Endothelial cell of umbilical vein (primary cell): Measurements from ENCODE around the gene ATP6V1B1. TPM values are rescaled to one million over a fixed set of nuclear protein-coding genes. Genes with fewer than 3 reads are reported as not detected.

Experiments used
- BruUV-seq: library from RNA; stranded (reverse); fragments of 400-500 nt; replicated peaks from 2 replicates; lab custom pipeline; 2021; lab: Mats Ljungman, UMichigan
- CTCF ChIA-PET: fragments of 300-600, 350-600 bp; sonication (Branson Sonifier 250); formaldehyde crosslinking; loops from one replicate; lab custom pipeline; 2021; ENCODE audit warnings: antibody characterized with exemption, inconsistent platforms; lab: Charles Lee
- POLR2A ChIA-PET: fragments of 300-600, 350-600 bp; sonication (Branson Sonifier 250); formaldehyde crosslinking; loops from one replicate; lab custom pipeline; 2021; ENCODE audit warnings: antibody characterized with exemption, inconsistent platforms; lab: Charles Lee
- DNase-seq: peaks from one replicate; pipeline ENCODE4 v3.0.0-alpha.2; 2011; ENCODE audit warnings: low read depth, low spot score
- FAIRE-seq: peaks from 2 replicates; lab custom pipeline; 2011; peaks lifted over from hg19 to GRCh38; lab: Jason Lieb, UNC
- H2AFZ ChIP-seq: 2 replicates; pipeline ENCODE4 v1.6.0; 2012; ENCODE audit warnings: low read depth, low read length, control low read depth, inconsistent platforms
- H3K27ac ChIP-seq: 2 replicates; pipeline ENCODE4 v1.5.1; 2011; ENCODE audit warnings: low read depth, mild to moderate bottlenecking, control low read depth, low read length, moderate library complexity; ENCODE audit not compliant: insufficient read depth
- H3K27me3 ChIP-seq, 2 experiments: 2 replicates each; pipeline versions ENCODE4 v1.6.0 to v1.6.1; 2011; ENCODE audit warnings: low read length in 2 of 2, mixed read lengths in 1 of 2; ENCODE audit not compliant: control insufficient read depth in 2 of 2, insufficient read depth in 2 of 2
- H3K36me3 ChIP-seq, 2 experiments: 2 replicates in 1 of 2; 3 replicates in 1 of 2; pipeline ENCODE4 v1.5.1; 2011; ENCODE audit warnings: low read length in 2 of 2, mild to moderate bottlenecking in 1 of 2, moderate library complexity in 1 of 2; ENCODE audit not compliant: control insufficient read depth in 2 of 2, insufficient read depth in 2 of 2; ENCODE audit errors: extremely low read depth in 1 of 2
- H3K4me1 ChIP-seq: 3 replicates; pipeline ENCODE4 v1.5.1; 2011; ENCODE audit warnings: mild to moderate bottlenecking, low read length; ENCODE audit not compliant: control insufficient read depth, insufficient read depth; ENCODE audit errors: extremely low read depth
- H3K4me2 ChIP-seq: 2 replicates; pipeline ENCODE4 v1.6.1; 2011; ENCODE audit warnings: low read length, control low read depth, mixed read lengths; ENCODE audit not compliant: insufficient read depth
- H3K4me3 ChIP-seq, 3 experiments: fragments of 200-600 bp in 1 of 3; sonication (generic), shearing (Covaris generic) in 1 of 3; replicated peaks in 1 of 3; 2 replicates each; pipeline ENCODE4 v1.5.1; 2011 to 2016; ENCODE audit warnings: control low read depth in 3 of 3, low read length in 3 of 3, mild to moderate bottlenecking in 2 of 3, inconsistent platforms in 1 of 3, low read depth in 1 of 3, moderate library complexity in 1 of 3; ENCODE audit not compliant: insufficient read depth in 1 of 3
- H3K79me2 ChIP-seq: 2 replicates; pipeline ENCODE4 v1.6.0; 2012; ENCODE audit warnings: low read length, inconsistent platforms; ENCODE audit not compliant: control insufficient read depth, insufficient read depth
- H3K9ac ChIP-seq: replicated peaks from 2 replicates; pipeline ENCODE3; 2011; ENCODE audit warnings: low read length, control low read depth; ENCODE audit not compliant: insufficient read depth; ENCODE audit errors: extremely low read depth
- H3K9me1 ChIP-seq: replicated peaks from 3 replicates; pipeline ENCODE4 v1.6.0; 2011; ENCODE audit warnings: mild to moderate bottlenecking, low read length; ENCODE audit not compliant: control insufficient read depth, insufficient read depth; ENCODE audit errors: extremely low read depth
- H3K9me3 ChIP-seq: replicated peaks from 2 replicates; pipeline ENCODE4 v1.5.1; 2012; ENCODE audit warnings: low read length, inconsistent platforms; ENCODE audit not compliant: control insufficient read depth, insufficient read depth
- H4K20me1 ChIP-seq: replicated peaks from 2 replicates; pipeline ENCODE3; 2011; ENCODE audit warnings: mild to moderate bottlenecking, low read length; ENCODE audit not compliant: control insufficient read depth, insufficient read depth; ENCODE audit errors: extremely low read depth
- EZH2 ChIP-seq: IDR thresholded peaks from 2 replicates; pipeline ENCODE4 v1.6.1; 2012; ENCODE audit warnings: borderline replicate concordance, low read depth, mild to moderate bottlenecking, moderate library complexity, low read length, inconsistent platforms; ENCODE audit not compliant: severe bottlenecking
- FOS ChIP-seq: IDR thresholded peaks from 2 replicates; pipeline ENCODE4 v1.6.1; 2011; ENCODE audit warnings: mild to moderate bottlenecking, low read length, moderate library complexity, borderline replicate concordance; ENCODE audit not compliant: insufficient read depth
- GATA2 ChIP-seq: IDR thresholded peaks from 2 replicates; pipeline ENCODE4 v1.7.0; 2011; ENCODE audit warnings: low read depth, mild to moderate bottlenecking, moderate library complexity, mixed read lengths, low read length; ENCODE audit not compliant: insufficient read length, insufficient read depth
- JUN ChIP-seq: IDR thresholded peaks from 2 replicates; pipeline ENCODE4 v1.6.1; 2011; ENCODE audit warnings: borderline replicate concordance, low read depth; ENCODE audit not compliant: insufficient read length, insufficient read depth
- MYC ChIP-seq: IDR thresholded peaks from one replicate; pipeline ENCODE4 v1.6.1; 2011; ENCODE audit warnings: mild to moderate bottlenecking, low read depth, low read length
- POLR2A ChIP-seq: IDR thresholded peaks from 2 replicates; pipeline ENCODE4 v1.6.1; 2012; ENCODE audit warnings: low read depth, mild to moderate bottlenecking, control low read depth, low read length
- POLR2AphosphoS5 ChIP-seq: IDR thresholded peaks from 2 replicates; pipeline ENCODE4 v1.6.1; 2012; ENCODE audit warnings: low read depth, mild to moderate bottlenecking, control low read depth, low read length, moderate library complexity; ENCODE audit not compliant: insufficient read depth
- dilution Hi-C: fragments of 300-500 bp; cut with MboI; formaldehyde crosslinking; loops from one replicate; pipeline ENCODE4 v1.15.0; 2019; ENCODE audit warnings: low sequenced_read_pairs; ENCODE audit not compliant: extremely low pct_ligation_motif_present
- intact Hi-C: fragments of 100-400 bp; cut with micrococcal nuclease; formaldehyde crosslinking; loops from one replicate; pipeline ENCODE4 v1.10.0; 2022
- polyA plus RNA-seq, 4 experiments: library from polyadenylated mRNA; depleted of rRNA in 3 of 4; stranded (reverse) in 3 of 4; unstranded in 1 of 4; fragments of >200 nt; gene quantifications; 2 replicates each; pipeline versions ENCODE4 v1.2.1 to v1.2.3, GENCODE V29; 2011 to 2012; ENCODE audit warnings: missing spikeins in 1 of 4
- total RNA-seq: library from RNA; stranded (reverse); gene quantifications from 2 replicates; pipeline ENCODE4 v1.2.3, GENCODE V29; 2021
- TF ChIP-seq, protein P1 (sequence below): IDR thresholded peaks from 2 replicates; pipeline ENCODE4 v1.6.1; 2011; ENCODE audit not compliant: insufficient read depth, insufficient read length
- TF ChIP-seq, protein P2 (sequence below), 2 donors: IDR thresholded peaks; 1 replicate in 1 of 2; 2 replicates in 1 of 2; pipeline ENCODE4 v1.5.1; 2011; ENCODE audit warnings: low read length in 2 of 2, mild to moderate bottlenecking in 2 of 2, moderate library complexity in 2 of 2, control low read depth in 1 of 2, inconsistent platforms in 1 of 2, low read depth in 1 of 2; ENCODE audit not compliant: insufficient read depth in 1 of 2; ENCODE audit errors: extremely low read depth in 1 of 2

ATP6V1B1 gene
- total and polyA plus RNA-seq, 2 donors (not counting 3 experiments of a cell fraction or from before 2014, with no cell fraction given), result 0.77 TPM; not detected in 1

DNA sequence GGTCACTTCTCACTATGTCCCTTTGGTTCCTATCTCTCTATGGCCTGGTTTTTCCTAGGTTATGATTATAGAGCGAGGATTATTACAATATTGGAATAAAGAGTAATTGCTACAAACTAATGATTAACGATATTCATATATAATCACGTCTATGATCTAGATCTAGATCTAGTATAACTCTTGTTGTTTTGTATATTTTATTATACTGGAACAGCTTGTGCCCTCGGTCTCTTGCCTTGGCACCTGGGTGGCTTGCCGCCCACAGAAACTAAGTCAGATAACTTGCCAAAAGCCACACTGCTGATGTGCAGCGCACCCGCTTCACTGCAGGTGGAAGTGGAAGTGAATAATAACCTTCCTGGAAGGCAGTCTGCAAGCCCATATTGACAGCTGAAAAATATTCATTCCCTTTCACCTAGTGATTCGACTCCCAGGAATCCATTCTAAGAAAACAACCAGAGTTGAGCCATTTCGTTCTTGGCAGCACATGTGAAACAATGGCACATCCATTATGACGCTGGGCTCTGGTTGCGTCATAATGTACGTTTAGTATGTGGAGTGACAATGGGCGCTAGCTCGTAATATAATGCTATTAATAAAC lies 42.0 kb downstream of the ATP6V1B1 start:
- Histone ChIP-seq H4K20me1 (no peaks in the 10 kb centered on the region), H3K4me2 (peak overlapping the region; percentile 78), H3K4me1 (peaks cover 13% of the 10 kb centered on the region), H3K79me2 (no peaks in the 10 kb centered on the region), H3K27ac (peak overlapping the region; percentile 85), H3K27me3 (peaks cover 5 to 6% of the 10 kb centered on the region in 2 experiments), H3K9me1 (no peaks in the 10 kb centered on the region), H3K36me3 (no peaks in the 10 kb centered on the region), H3K9ac (peak overlapping the region; percentile 35), H2AFZ (peak overlapping the region; percentile 98), H3K4me3 (peak overlapping the region in 1 of 3 experiments; percentile 56), H3K9me3 (no peaks in the 10 kb centered on the region)
- dilution Hi-C loops (no loop called here), intact Hi-C loops (loop anchor here (1.0 to 2.0 kb wide), 3 partner anchors 12 to 106 kb away; partner anchors contain the start of gene TEX261)
- peak; percentile 35 for DNase-seq
- POLR2A ChIA-PET, result no interaction called here
- CTCF ChIA-PET, result interaction anchor here (0.8 to 3.9 kb wide), 8 partner anchors 12 to 674 kb away, joined by 3 to 49 read pairs (median 4); no protein-coding TSS in a partner anchor
- no peak for FAIRE-seq
- TF ChIP-seq POLR2A (no peak), FOS (no peak), POLR2AphosphoS5 (no peak), EZH2 (no peak), MYC (no peak), GATA2 (no peak), JUN (no peak)
- TF ChIP-seq, protein P1, sequence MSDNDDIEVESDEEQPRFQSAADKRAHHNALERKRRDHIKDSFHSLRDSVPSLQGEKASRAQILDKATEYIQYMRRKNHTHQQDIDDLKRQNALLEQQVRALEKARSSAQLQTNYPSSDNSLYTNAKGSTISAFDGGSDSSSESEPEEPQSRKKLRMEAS, result no peak
- TF ChIP-seq, protein P2, sequence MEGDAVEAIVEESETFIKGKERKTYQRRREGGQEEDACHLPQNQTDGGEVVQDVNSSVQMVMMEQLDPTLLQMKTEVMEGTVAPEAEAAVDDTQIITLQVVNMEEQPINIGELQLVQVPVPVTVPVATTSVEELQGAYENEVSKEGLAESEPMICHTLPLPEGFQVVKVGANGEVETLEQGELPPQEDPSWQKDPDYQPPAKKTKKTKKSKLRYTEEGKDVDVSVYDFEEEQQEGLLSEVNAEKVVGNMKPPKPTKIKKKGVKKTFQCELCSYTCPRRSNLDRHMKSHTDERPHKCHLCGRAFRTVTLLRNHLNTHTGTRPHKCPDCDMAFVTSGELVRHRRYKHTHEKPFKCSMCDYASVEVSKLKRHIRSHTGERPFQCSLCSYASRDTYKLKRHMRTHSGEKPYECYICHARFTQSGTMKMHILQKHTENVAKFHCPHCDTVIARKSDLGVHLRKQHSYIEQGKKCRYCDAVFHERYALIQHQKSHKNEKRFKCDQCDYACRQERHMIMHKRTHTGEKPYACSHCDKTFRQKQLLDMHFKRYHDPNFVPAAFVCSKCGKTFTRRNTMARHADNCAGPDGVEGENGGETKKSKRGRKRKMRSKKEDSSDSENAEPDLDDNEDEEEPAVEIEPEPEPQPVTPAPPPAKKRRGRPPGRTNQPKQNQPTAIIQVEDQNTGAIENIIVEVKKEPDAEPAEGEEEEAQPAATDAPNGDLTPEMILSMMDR (IDR thresholded peaks at IDR 0.05; ENCODE audit: extremely low read depth in 1 of 2, insufficient read depth in 1 of 2, low read depth in 1 of 2, low read length in 2 of 2), result no peak
- no TSS peak for BruUV-seq
